AG09319 (cell line): ENCODE results near the gene KIAA1614.

Experiments
- DNase-seq: peaks from one replicate; pipeline ENCODE4 v3.0.0-alpha.2; 2010; ENCODE audit warnings: low read depth; ENCODE audit errors: extremely low read depth
- TF ChIP-seq, protein P1 (sequence below): IDR thresholded peaks from 2 replicates; pipeline ENCODE4 v1.5.1; 2011; ENCODE audit warnings: low read depth, mild to moderate bottlenecking, inconsistent platforms, low read length, moderate library complexity

Gene KIAA1614

DNA sequence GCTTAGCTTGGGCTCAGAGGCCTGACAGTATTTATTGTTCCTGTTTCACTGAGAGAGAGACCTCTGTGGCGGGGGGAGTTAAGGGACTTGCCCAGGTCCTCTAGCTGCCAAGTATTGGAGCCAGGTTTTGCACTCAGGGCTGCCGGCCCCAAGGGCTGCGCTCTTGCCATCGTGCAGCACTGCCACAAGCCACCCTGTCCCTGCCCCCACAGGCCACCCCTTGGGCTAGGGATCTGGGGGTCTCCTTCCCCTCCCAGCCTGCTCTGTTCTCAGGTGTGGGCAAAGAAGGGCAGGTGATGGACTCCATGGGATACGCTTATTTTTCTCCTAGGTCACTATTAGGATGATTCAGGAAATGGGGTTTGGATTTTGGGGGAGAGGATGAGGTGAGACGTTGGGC is 8.7 kb downstream of the KIAA1614 start:
- TF ChIP-seq, protein P1, sequence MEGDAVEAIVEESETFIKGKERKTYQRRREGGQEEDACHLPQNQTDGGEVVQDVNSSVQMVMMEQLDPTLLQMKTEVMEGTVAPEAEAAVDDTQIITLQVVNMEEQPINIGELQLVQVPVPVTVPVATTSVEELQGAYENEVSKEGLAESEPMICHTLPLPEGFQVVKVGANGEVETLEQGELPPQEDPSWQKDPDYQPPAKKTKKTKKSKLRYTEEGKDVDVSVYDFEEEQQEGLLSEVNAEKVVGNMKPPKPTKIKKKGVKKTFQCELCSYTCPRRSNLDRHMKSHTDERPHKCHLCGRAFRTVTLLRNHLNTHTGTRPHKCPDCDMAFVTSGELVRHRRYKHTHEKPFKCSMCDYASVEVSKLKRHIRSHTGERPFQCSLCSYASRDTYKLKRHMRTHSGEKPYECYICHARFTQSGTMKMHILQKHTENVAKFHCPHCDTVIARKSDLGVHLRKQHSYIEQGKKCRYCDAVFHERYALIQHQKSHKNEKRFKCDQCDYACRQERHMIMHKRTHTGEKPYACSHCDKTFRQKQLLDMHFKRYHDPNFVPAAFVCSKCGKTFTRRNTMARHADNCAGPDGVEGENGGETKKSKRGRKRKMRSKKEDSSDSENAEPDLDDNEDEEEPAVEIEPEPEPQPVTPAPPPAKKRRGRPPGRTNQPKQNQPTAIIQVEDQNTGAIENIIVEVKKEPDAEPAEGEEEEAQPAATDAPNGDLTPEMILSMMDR = no peak
- DNase-seq = no peak

GRCh38 chr1:180921891-180922630 is 9.4 kb downstream of the KIAA1614 start:
- TF ChIP-seq, protein P1 = no peak
- no peak for DNase-seq

DNA sequence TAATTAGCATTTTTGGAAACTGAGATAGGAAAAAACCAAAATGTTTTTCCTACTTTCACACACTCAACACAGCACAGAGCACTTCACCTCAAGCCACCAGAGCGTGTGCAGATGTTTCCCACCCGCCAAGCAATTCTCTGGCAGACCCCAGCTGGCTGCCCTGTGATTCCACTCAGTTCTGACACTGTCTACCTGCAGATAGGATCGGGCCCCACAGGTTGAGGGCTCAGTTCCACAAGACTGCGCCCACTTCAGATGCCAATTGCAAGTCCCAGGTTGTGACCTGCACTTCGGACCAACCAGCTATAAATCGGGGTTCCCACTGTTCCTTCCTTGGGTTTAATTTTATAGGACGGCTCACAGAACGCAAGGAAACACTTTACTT is 9.9 kb downstream of the KIAA1614 start:
- DNase-seq = no peak
- TF ChIP-seq, protein P1 = no peak

- no peak for DNase-seq
- TF ChIP-seq, protein P1 = no peak
Observed at GRCh38 chr1:180923021-180923841, 10.5 kb downstream of the KIAA1614 start.

DNA sequence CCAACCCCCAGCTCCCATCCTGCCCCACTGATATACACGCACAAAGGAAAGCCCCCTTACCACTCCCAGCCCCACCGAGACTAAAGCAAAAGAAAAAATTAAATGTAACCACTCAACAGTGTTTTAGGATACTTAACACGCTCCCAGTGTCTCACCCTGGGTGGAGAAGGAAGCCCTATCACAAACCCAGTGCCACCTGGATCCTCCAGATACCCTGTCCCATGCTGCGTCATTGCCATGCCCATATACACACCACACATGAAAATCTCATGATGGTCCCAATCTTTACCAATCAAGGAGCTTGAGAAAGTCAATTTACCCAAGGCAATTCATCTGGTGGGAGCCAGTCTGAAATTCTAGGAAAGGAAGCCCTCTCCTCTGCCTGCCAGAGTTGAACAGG is 11.2 kb downstream of the KIAA1614 start:
- TF ChIP-seq, protein P1 = no peak
- no peak for DNase-seq

- TF ChIP-seq, protein P1 = no peak
- no peak for DNase-seq
Observed at GRCh38 chr1:180924939-180925338, 12.2 kb downstream of the KIAA1614 start.

DNA sequence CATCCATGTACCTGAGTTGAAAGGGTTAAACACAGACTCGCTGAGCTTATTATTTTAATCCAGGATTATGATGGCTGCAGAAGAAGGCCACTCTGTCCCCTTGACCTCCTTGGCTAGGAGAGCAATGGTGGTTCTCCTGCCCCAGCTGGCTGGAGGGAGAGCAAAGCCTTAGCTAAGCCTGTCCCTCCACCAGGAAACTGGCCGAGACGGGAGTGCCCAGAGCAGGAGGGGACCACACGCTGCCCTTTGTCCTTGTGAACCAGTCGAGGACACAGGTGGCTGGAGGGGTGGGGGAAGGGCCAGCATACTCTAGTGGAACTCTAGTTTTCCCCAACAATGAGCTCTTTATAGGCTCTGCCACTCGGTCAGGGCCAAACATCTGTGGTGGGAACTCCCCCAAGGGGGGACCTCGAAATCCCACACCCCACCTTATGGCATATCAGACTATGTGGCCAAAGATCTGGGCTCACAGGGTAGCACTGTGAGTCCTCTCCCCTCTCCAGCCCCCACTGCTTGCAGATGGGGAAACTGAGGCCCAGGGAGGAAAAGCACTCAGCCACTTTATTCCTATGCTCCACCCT is 12.9 kb downstream of the KIAA1614 start:
- no peak for DNase-seq
- TF ChIP-seq, protein P1 = no peak
